Activated naive CD4-positive, alpha-beta T cell treated with anti-CD3 and anti-CD28 coated beads, Interleukin-2, amount 50 U/mL, for 16 hours (primary cell): ENCODE data around the gene ERGIC1.
A peak's percentile ranks its signal among the peaks of the same experiment; 100 is the strongest.
"Not testable (repeated sequence)": the region's sequence is repeated elsewhere in the genome, so short reads cannot be mapped to it uniquely, and the experiment has no call there.

Experiments used
- DNase-seq: peaks from one replicate; pipeline ENCODE4 v3.0.0-alpha.2; 2020

The ERGIC1 gene

GRCh38 chr5:172801179-172801671, 32.8 kb upstream of the ERGIC1 start:
- DNase-seq, result no peak

- DNase-seq, result no peak
Observed at GRCh38 chr5:172802112-172802511, 31.9 kb upstream of the ERGIC1 start.

- DNase-seq, result no peak
Observed at GRCh38 chr5:172802567-172803176, 31.4 kb upstream of the ERGIC1 start.

- DNase-seq, result no peak
Observed at GRCh38 chr5:172805018-172805683, 28.9 kb upstream of the ERGIC1 start.

GRCh38 chr5:172805736-172806255, 28.3 kb upstream of the ERGIC1 start:
- DNase-seq, result no peak

GRCh38 chr5:172806897-172807672, 27.0 kb upstream of the ERGIC1 start:
- peak; percentile 85 for DNase-seq

DNA sequence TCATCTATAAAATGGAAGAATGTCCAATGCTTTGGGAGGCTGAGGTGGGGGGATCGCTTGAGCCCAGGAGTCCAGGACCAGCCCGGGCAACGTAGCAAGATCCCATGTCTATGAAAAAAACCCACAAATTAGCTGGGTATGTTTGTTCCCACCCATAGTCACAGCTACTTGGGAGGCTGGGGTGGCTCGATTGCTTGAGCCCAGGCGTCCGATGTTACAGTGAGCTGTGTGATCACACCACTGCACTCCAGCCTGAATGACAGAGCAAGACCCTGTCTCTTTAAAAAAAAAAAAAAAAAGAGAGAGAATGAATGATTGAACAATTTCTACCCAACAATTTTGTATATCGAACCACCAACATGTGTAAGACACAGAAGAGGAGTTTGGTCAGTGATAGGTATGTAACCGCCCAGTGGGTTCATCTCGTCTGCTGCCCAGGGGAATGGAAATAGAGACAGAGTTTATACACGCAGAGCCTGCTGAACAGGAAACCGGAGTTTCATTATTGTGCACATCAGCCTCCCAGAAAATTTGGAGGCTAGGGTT, 26.2 kb upstream of the ERGIC1 start:
- DNase-seq, result no peak

GRCh38 chr5:172809774-172810173, 24.3 kb upstream of the ERGIC1 start:
- no peak for DNase-seq

DNA sequence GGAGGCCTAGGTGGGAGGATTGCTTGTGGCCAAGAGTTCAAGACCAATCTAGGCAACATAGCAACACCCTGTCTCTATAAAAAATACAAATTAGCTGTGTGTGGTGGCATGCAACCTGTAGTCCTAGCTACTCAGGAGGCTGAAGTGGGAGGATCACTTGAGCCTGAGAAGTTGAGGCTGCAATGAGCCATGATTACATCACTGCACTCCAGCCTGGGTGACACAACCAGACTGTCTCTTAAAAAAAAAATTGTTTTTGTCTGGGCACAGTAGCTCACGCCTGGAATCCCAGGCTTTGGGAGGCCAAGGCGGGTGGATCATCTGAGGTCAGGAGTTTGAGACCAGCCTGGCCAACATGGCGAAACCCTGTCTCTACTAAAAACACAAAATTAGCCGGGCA, 23.1 kb upstream of the ERGIC1 start:
- not testable (repeated sequence) for DNase-seq

DNA sequence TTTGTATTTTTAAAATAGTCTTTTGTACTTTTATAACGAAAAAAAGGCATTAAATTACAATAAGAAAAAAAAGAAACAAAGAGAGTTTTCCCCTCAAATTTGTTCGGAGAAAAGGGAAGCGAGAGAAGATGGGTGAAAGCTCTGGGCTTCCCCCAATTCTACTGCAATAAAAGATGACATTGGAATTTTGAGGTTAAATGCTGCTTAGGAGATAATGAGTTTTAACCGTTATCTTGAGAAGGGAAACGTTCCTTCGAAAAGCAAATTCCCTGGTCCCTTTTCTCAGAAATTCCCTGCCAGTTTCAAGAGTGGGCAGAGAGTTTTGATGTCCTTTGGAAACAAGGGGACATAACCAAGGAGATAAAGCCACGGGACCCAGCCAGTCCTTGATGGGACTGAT, 18.4 kb upstream of the ERGIC1 start:
- no peak for DNase-seq

- DNase-seq, result no peak
Observed at GRCh38 chr5:172816925-172817562, 17.0 kb upstream of the ERGIC1 start.

DNA sequence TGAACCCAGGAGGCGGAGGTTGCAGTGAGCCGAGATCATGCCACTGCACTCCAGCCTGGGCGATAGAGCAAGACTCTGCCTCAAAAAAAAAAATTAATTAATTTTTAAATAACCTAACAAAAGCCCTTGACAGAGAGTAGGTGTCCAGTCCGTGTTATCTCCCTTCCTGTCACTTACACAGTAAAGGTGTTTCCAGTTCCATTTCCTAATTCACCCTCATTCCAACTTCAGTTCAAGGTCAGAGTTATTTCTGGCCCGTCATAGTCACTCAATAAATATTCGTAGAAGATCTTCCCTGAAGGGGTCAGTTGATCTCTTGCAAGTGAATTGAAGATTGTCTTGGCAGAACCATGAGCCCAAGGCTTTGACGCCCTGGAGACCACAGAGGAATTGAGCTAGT, 16.4 kb upstream of the ERGIC1 start:
- no peak for DNase-seq

DNA sequence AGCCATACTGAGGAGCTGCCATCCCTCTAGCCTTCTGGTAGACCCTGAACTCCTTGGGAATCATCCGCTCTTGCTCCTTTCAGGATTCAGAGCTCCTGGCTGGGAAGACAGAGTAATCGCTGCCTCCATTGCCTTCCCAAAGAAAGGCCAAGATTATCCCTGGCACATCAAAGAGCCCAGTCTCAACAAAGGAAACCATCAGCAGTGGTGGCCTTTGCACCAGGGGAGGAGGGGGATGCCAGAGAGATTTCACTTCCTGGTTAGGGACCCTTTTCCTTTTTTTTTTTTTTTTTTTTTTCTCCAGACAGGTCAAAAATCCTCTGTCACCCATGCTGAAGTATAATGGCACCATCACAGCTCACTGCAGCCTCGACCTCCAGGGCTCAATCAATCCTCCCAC, 16.0 kb upstream of the ERGIC1 start:
- no peak for DNase-seq

- DNase-seq, result no peak
Observed at GRCh38 chr5:172819569-172819968, 14.5 kb upstream of the ERGIC1 start.

DNA sequence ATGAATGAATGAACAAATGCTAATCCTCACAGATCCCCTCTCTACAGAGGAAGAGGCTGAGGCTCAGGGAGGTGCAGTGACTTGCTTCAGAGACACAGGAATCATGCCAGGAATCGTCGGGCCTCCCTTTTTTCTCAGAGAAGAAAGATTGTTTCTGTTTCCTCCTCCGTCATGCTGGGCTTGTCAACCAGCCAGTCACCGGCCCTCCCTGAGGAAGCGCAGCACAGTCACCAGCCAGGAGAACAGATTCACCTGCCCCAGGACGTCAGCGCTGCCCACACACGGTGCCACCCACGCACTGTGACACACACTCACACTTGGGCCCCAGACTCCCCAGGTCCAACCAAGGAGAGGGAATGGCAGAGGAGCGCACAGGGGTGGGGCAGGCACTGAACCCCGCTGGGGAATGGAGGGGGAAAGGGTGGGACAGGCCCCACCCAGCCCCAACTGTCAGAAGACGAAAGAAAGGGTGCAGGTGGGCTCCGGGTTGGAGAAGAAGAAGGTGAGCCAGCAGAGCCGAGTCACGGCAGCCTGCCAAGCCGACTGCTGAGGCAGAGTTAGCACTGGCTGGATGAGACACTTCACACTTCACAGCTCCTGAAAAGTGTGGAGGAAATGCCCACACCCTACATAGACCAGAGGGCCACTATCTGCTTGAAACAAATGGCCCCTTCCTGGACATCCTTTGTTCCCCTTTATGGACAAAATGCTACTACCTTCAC, 13.8 kb upstream of the ERGIC1 start:
- DNase-seq, result peak; percentile 38

- no peak for DNase-seq
Observed at GRCh38 chr5:172821340-172821985, 12.6 kb upstream of the ERGIC1 start.

DNA sequence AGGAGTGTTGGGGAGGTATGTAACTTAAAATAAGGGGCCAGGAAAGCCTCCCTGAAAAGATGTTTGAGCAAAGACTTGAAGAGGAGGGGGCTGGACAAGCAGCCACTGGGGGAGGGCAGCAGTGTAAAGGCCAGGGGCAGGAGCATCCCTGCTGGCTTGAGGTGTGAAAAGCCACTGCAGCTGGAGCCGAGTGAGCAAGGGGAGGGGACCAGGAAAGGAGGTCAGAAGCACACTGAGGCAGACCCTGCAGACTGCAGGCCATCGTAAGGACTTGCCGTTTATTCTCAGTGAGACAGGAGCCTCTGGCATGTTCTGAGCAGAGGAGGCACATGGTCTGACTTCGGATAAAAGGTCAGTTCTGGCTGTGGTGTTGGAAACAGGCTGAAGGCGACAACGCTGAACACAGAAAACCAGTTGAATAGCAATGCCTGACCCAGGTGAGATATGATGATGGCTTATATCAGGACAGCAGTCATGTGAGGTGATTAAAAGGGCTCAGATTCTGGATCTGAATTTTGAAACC, 10.2 kb upstream of the ERGIC1 start:
- no peak for DNase-seq

- no peak for DNase-seq
Observed at GRCh38 chr5:172825610-172826204, 8.3 kb upstream of the ERGIC1 start.

GRCh38 chr5:172827841-172828240, 6.2 kb upstream of the ERGIC1 start:
- DNase-seq, result no peak

- no peak for DNase-seq
Observed at GRCh38 chr5:172828911-172829431, 5.1 kb upstream of the ERGIC1 start.
